K562 (cell line): Measurements from ENCODE around the gene RTL10. TPM values are rescaled to one million over a fixed set of nuclear protein-coding genes. Genes with fewer than 3 reads are reported as not detected.
A peak's percentile ranks its signal among the peaks of the same experiment; 100 is the strongest.

Experiments used
- PHF20 ChIP-seq: fragments of 450-650 bp; IDR thresholded peaks from 2 replicates; pipeline ENCODE4 v1.6.1; 2018; ENCODE audit not compliant: partially characterized antibody
- PML ChIP-seq: IDR thresholded peaks from 2 replicates; pipeline ENCODE4 v1.6.1; 2012; ENCODE audit warnings: low read length, inconsistent platforms
- PRMT5 ChIP-seq: sonication (generic); formaldehyde crosslinking; IDR thresholded peaks from 2 replicates; pipeline ENCODE4 v1.5.0; 2020; ENCODE audit warnings: missing genetic modification reagents
- SRSF3 ChIP-seq: fragments of 200-400 bp; formaldehyde crosslinking; IDR thresholded peaks from 2 replicates; pipeline ENCODE4 v1.6.1; 2016; ENCODE audit warnings: mild to moderate bottlenecking, low read length, moderate library complexity; ENCODE audit not compliant: insufficient read depth
- TRIM28 ChIP-seq: fragments of 450-650 bp; IDR thresholded peaks from 2 replicates; pipeline ENCODE4 v1.6.1; 2017
- polyA plus RNA-seq, 8 experiments: library from polyadenylated mRNA; depleted of rRNA in 4 of 8; stranded (reverse) in 5 of 8; unstranded in 3 of 8; fragments of >200 nt; fragmentation: Nextera tagmentation in 2 of 8; fragmentation: Illumina TruSeq in 1 of 8; extraction: Ambion mirVana in 2 of 8; extraction: Trizol in 1 of 8; gene quantifications; 2 replicates each; pipeline versions ENCODE4 v1.2.1 to v1.2.3, GENCODE V29; 2011 to 2014; ENCODE audit warnings: inconsistent platforms in 1 of 8, missing spikeins in 1 of 8
- total RNA-seq, 7 experiments: library from RNA; depleted of rRNA in 6 of 7; stranded (reverse); fragments of >200 nt in 6 of 7; fragmentation: Illumina TruSeq in 2 of 7; extraction: Trizol in 2 of 7; gene quantifications; 2 replicates each; pipeline versions ENCODE4 v1.2.1 to v1.2.3, GENCODE V29; 2011 to 2021; ENCODE audit warnings: low replicate concordance in 1 of 7
- TF ChIP-seq, protein P1 (sequence below): fragments of 250-450 bp; sonication (Bioruptor Pico); IDR thresholded peaks from 2 replicates; pipeline ENCODE4 v1.9.0; 2021; ENCODE audit warnings: mild to moderate bottlenecking, inconsistent platforms
- TF ChIP-seq, protein P2 (sequence below): fragments of 450-650 bp; IDR thresholded peaks from 2 replicates; pipeline ENCODE4 v1.6.1; 2016; ENCODE audit warnings: antibody characterized with exemption

Gene RTL10
- total and polyA plus RNA-seq, 9 of the 15 experiments (the other 6 are each of a cell fraction or from before 2014, with no cell fraction given): 19.8 to 75.5 (median 32.5) TPM

DNA sequence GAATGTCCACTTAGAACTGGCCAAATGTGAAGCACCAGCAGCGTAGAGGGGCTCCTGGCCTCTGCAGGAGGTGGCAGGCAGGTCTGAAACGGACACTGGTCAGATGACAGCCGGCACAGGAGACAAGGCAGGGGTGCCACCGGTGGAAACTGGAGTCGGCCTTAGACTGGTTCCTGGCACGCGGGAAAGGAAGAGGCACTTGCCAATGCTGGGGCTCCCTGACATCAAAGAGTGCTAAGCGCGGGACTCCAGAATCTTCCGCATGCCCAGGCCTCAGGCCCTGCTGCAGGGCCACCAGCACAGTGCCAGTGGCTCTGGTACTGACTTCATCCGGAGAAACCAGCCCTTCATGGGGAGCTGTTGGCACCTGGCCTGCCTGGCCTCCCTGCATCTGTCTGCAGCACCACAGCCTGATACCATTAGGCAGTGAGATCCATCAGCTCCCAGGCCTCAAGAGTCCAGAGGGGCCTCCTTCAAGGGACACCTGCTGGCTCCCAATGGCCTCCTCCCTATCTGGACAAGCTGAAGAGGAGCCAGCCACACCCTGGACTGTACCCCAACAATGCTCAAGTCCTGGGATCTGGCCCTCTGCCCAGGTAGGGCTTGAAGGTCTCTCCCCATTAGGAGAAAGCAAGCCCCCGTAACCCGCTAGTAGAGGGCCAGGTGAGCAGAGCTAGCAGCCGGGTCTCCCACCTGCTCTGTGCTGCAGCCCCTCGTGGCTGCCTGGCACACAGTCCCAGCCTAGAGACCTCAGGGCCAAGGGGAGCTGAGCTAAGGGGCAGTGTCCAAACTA lies 29.7 kb upstream of the RTL10 start (continued):
- TF ChIP-seq PML: no peak
- no peak for TF ChIP-seq PHF20
- TF ChIP-seq TRIM28: no peak
- TF ChIP-seq, protein P1, sequence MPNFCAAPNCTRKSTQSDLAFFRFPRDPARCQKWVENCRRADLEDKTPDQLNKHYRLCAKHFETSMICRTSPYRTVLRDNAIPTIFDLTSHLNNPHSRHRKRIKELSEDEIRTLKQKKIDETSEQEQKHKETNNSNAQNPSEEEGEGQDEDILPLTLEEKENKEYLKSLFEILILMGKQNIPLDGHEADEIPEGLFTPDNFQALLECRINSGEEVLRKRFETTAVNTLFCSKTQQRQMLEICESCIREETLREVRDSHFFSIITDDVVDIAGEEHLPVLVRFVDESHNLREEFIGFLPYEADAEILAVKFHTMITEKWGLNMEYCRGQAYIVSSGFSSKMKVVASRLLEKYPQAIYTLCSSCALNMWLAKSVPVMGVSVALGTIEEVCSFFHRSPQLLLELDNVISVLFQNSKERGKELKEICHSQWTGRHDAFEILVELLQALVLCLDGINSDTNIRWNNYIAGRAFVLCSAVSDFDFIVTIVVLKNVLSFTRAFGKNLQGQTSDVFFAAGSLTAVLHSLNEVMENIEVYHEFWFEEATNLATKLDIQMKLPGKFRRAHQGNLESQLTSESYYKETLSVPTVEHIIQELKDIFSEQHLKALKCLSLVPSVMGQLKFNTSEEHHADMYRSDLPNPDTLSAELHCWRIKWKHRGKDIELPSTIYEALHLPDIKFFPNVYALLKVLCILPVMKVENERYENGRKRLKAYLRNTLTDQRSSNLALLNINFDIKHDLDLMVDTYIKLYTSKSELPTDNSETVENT (CRISPR knock-in tag): 0 out of 2 replicates have a peak, but pooled peaks have one; percentile 7
- TF ChIP-seq, protein P2, sequence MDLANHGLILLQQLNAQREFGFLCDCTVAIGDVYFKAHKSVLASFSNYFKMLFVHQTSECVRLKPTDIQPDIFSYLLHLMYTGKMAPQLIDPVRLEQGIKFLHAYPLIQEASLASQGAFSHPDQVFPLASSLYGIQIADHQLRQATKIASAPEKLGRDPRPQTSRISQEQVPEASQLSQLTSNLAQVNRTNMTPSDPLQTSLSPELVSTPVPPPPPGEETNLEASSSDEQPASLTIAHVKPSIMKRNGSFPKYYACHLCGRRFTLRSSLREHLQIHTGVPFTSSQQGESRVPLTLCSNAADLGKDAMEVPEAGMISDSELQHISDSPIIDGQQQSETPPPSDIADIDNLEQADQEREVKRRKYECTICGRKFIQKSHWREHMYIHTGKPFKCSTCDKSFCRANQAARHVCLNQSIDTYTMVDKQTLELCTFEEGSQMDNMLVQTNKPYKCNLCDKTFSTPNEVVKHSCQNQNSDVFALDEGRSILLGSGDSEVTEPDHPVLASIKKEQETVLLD: no peak
- 0 out of 2 replicates have a peak, but pooled peaks have one; percentile 38 for TF ChIP-seq SRSF3
- TF ChIP-seq PRMT5: peak; percentile 24
